PC-3 (cell line): ENCODE measurements around the gene CACNA1C. TPM values are rescaled to one million over a fixed set of nuclear protein-coding genes. Genes with fewer than 3 reads are reported as not detected.

Experiments
- ATAC-seq: fragments of 200-7000 bp; cut with Tn5 transposase; 2 replicates; pipeline ENCODE4 v1.9.1; 2020; ENCODE audit warnings: mild to moderate bottlenecking, moderate library complexity
- BruUV-seq: library from RNA; stranded (reverse); fragments of 400-500 nt; replicated peaks from 2 replicates; lab custom pipeline; 2021; lab: Mats Ljungman, UMichigan
- CTCF ChIA-PET: fragments of 300-600 bp; sonication (Branson Sonifier 250); formaldehyde crosslinking; loops from one replicate; lab custom pipeline; 2022; ENCODE audit warnings: antibody characterized with exemption; lab: Charles Lee
- POLR2A ChIA-PET: fragments of 300-600 bp; sonication (Branson Sonifier 250); formaldehyde crosslinking; loops from one replicate; lab custom pipeline; 2022; ENCODE audit warnings: antibody characterized with exemption; ENCODE audit not compliant: unreplicated experiment; lab: Charles Lee
- DNase-seq: peaks from one replicate; pipeline ENCODE4 v3.0.0-alpha.2; 2015
- H2AFZ ChIP-seq: fragments of 300-600 bp; sonication (generic); 2 replicates; pipeline ENCODE4 v1.6.0; 2016; ENCODE audit warnings: antibody characterized with exemption, low read length
- H3F3A ChIP-seq: fragments of 300-600 bp; sonication (generic); one replicate; pipeline ENCODE4 v1.6.0; 2017; ENCODE audit warnings: antibody characterized with exemption, low read length, control low read depth, mild to moderate bottlenecking; ENCODE audit not compliant: unreplicated experiment
- H3K27ac ChIP-seq: fragments of 300-600 bp; sonication (generic); 2 replicates; pipeline ENCODE4 v1.5.1; 2016; ENCODE audit warnings: mild to moderate bottlenecking, low read length
- H3K27me3 ChIP-seq: fragments of 300-600 bp; sonication (generic); 2 replicates; pipeline ENCODE4 v1.6.1; 2016; ENCODE audit warnings: low read length, mixed read lengths
- H3K36me3 ChIP-seq: fragments of 300-600 bp; sonication (generic); 2 replicates; pipeline ENCODE4 v1.6.1; 2016; ENCODE audit warnings: low read depth, mixed run types, low read length, mixed read lengths
- H3K4me1 ChIP-seq: fragments of 300-600 bp; sonication (generic); 2 replicates; pipeline ENCODE4 v1.5.1; 2016; ENCODE audit warnings: low read length; ENCODE audit not compliant: insufficient read depth
- H3K4me2 ChIP-seq: fragments of 300-600 bp; sonication (generic); 2 replicates; pipeline ENCODE4 v1.6.0; 2016; ENCODE audit warnings: low read length
- H3K4me3 ChIP-seq: fragments of 300-600 bp; sonication (generic); 2 replicates; pipeline ENCODE4 v1.5.1; 2016; ENCODE audit warnings: mild to moderate bottlenecking, low read length, mixed read lengths
- H3K79me2 ChIP-seq: fragments of 300-600 bp; sonication (generic); 2 replicates; pipeline ENCODE4 v1.6.1; 2017; ENCODE audit warnings: low read length, mixed read lengths
- H3K9ac ChIP-seq: fragments of 300-600 bp; sonication (generic); 2 replicates; pipeline ENCODE4 v1.6.0; 2016; ENCODE audit warnings: mild to moderate bottlenecking, low read length
- H3K9me2 ChIP-seq: fragments of 300-600 bp; sonication (generic); replicated peaks from 2 replicates; pipeline ENCODE4 v1.6.1; 2016; ENCODE audit warnings: mixed run types, low read length, mixed read lengths
- H3K9me3 ChIP-seq: fragments of 300-600 bp; sonication (generic); 2 replicates; pipeline ENCODE4 v1.6.1; 2016; ENCODE audit warnings: low read length, mixed read lengths
- H4K20me1 ChIP-seq: fragments of 300-600 bp; sonication (generic); 2 replicates; pipeline ENCODE4 v1.6.1; 2016; ENCODE audit warnings: low read length, mixed read lengths
- EZH2 ChIP-seq: fragments of 300-600 bp; sonication (generic); IDR thresholded peaks from one replicate; pipeline ENCODE4 v1.6.1; 2017; ENCODE audit warnings: antibody characterized with exemption, mild to moderate bottlenecking, low read length; ENCODE audit not compliant: unreplicated experiment
- EZH2phosphoT487 ChIP-seq: fragments of 300-600 bp; sonication (generic); IDR thresholded peaks from 2 replicates; pipeline ENCODE4 v1.6.1; 2018; ENCODE audit warnings: mild to moderate bottlenecking, antibody characterized with exemption, low read length, borderline replicate concordance
- intact Hi-C: fragments of 100-400 bp; cut with micrococcal nuclease; formaldehyde crosslinking; loops from 2 replicates; pipeline ENCODE4 v1.9.0; 2023
- total RNA-seq: library from RNA; depleted of rRNA; stranded (reverse); fragments of >200 nt; gene quantifications from 2 replicates; pipeline ENCODE4 v1.2.3, GENCODE V29; 2014
- TF ChIP-seq, protein P1 (sequence below): fragments of 300-600 bp; sonication (generic); conservative IDR thresholded peaks from 2 replicates; pipeline ENCODE4 v1.5.1; 2017; ENCODE audit warnings: antibody characterized with exemption, low read depth, mild to moderate bottlenecking, low read length

Gene CACNA1C
- total RNA-seq, 1 experiment from 2014 or later = not detected

- no peaks in the 10 kb centered on the region for H3K36me3 ChIP-seq
- H3F3A ChIP-seq = no peaks in the 10 kb centered on the region
- BruUV-seq = no TSS peak
- no peaks in the 10 kb centered on the region for H3K9me3 ChIP-seq
- no peaks in the 10 kb centered on the region for H4K20me1 ChIP-seq
- no peak overlapping the region for H3K4me3 ChIP-seq
- intact Hi-C loops = no loop called here
- TF ChIP-seq EZH2phosphoT487 (no peak), EZH2 (no peak)
- TF ChIP-seq, protein P1, sequence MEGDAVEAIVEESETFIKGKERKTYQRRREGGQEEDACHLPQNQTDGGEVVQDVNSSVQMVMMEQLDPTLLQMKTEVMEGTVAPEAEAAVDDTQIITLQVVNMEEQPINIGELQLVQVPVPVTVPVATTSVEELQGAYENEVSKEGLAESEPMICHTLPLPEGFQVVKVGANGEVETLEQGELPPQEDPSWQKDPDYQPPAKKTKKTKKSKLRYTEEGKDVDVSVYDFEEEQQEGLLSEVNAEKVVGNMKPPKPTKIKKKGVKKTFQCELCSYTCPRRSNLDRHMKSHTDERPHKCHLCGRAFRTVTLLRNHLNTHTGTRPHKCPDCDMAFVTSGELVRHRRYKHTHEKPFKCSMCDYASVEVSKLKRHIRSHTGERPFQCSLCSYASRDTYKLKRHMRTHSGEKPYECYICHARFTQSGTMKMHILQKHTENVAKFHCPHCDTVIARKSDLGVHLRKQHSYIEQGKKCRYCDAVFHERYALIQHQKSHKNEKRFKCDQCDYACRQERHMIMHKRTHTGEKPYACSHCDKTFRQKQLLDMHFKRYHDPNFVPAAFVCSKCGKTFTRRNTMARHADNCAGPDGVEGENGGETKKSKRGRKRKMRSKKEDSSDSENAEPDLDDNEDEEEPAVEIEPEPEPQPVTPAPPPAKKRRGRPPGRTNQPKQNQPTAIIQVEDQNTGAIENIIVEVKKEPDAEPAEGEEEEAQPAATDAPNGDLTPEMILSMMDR = no peak
- DNase-seq = no peak
- POLR2A ChIA-PET = no interaction called here
- H3K79me2 ChIP-seq = no peaks in the 10 kb centered on the region
- H3K27me3 ChIP-seq = peaks cover 61% of the 10 kb centered on the region
- CTCF ChIA-PET = interaction anchor here (0.5 kb wide), 1 partner anchor 17 kb away, joined by 3 read pairs; no protein-coding TSS in a partner anchor
- H3K9ac ChIP-seq = no peak overlapping the region
- H2AFZ ChIP-seq = no peak overlapping the region
- H3K4me1 ChIP-seq = no peaks in the 10 kb centered on the region
- no peaks in the 10 kb centered on the region for H3K9me2 ChIP-seq
- no peak overlapping the region for H3K27ac ChIP-seq
- ATAC-seq = no peak
- H3K4me2 ChIP-seq = no peak overlapping the region
These were observed 509.6 kb downstream of the CACNA1C start for GRCh38 chr12:2562400-2562799.

- H3K9ac ChIP-seq = no peak overlapping the region
- no peak overlapping the region for H2AFZ ChIP-seq
- H3K36me3 ChIP-seq = no peaks in the 10 kb centered on the region
- no peaks in the 10 kb centered on the region for H3K9me3 ChIP-seq
- H3K4me3 ChIP-seq = no peak overlapping the region
- ChIA-PET POLR2A (no interaction called here), CTCF (no interaction called here)
- peaks cover 61% of the 10 kb centered on the region for H3K27me3 ChIP-seq
- BruUV-seq = no TSS peak
- H3F3A ChIP-seq = no peaks in the 10 kb centered on the region
- no peaks in the 10 kb centered on the region for H3K4me1 ChIP-seq
- ATAC-seq (no peak), DNase-seq (no peak)
- TF ChIP-seq, protein P1 = no peak
- intact Hi-C loops = no loop called here
- H3K79me2 ChIP-seq = no peaks in the 10 kb centered on the region
- H4K20me1 ChIP-seq = no peaks in the 10 kb centered on the region
- H3K9me2 ChIP-seq = no peaks in the 10 kb centered on the region
- H3K4me2 ChIP-seq = no peak overlapping the region
- H3K27ac ChIP-seq = no peak overlapping the region
These were observed 510.9 kb downstream of the CACNA1C start for GRCh38 chr12:2563709-2564108.

DNA sequence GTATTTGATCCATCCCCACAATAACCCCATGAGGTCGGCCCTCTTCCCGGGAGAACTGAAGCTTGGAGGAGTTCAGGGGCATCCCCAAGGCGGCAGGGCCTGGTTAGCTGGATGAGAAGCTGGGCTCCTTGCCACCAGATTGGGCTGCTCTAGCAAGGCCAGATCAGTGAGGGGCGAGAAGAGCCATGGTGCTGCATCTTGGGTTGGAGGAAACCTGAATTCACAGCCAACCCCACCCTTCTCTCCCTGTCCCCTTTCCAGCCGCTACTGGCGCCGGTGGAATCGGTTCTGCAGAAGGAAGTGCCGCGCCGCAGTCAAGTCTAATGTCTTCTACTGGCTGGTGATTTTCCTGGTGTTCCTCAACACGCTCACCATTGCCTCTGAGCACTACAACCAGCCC lies 513.4 kb downstream of the CACNA1C start:
- no peaks in the 10 kb centered on the region for H3F3A ChIP-seq
- no peak overlapping the region for H3K27ac ChIP-seq
- no peaks in the 10 kb centered on the region for H3K36me3 ChIP-seq
- CTCF ChIA-PET = no interaction called here
- no peak for ATAC-seq
- TF ChIP-seq EZH2phosphoT487 (no peak), EZH2 (no peak)
- TF ChIP-seq, protein P1 = no peak
- H3K4me1 ChIP-seq = no peaks in the 10 kb centered on the region
- H2AFZ ChIP-seq = no peak overlapping the region
- no peaks in the 10 kb centered on the region for H3K9me3 ChIP-seq
- H3K79me2 ChIP-seq = no peaks in the 10 kb centered on the region
- H3K9ac ChIP-seq = no peak overlapping the region
- H3K9me2 ChIP-seq = no peaks in the 10 kb centered on the region
- H3K4me3 ChIP-seq = no peak overlapping the region
- intact Hi-C loops = no loop called here
- POLR2A ChIA-PET = no interaction called here
- no TSS peak for BruUV-seq
- peaks cover 55% of the 10 kb centered on the region for H3K27me3 ChIP-seq
- H4K20me1 ChIP-seq = no peaks in the 10 kb centered on the region
- no peak for DNase-seq
- H3K4me2 ChIP-seq = no peak overlapping the region
